HG03342 (cell line): ENCODE data around the gene CD53.
A peak's percentile ranks its signal among the peaks of the same experiment; 100 is the strongest.
"Not testable (repeated sequence)": the region's sequence is repeated elsewhere in the genome, so short reads cannot be mapped to it uniquely, and the experiment has no call there.

Experiments
- ATAC-seq: cut with Tn5 transposase; IDR thresholded peaks from one replicate; pipeline ENCODE4 v1.9.1; 2021; ENCODE audit warnings: mild to moderate bottlenecking, moderate library complexity; ENCODE audit not compliant: unreplicated experiment

CD53 gene, protein sequence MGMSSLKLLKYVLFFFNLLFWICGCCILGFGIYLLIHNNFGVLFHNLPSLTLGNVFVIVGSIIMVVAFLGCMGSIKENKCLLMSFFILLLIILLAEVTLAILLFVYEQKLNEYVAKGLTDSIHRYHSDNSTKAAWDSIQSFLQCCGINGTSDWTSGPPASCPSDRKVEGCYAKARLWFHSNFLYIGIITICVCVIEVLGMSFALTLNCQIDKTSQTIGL

DNA sequence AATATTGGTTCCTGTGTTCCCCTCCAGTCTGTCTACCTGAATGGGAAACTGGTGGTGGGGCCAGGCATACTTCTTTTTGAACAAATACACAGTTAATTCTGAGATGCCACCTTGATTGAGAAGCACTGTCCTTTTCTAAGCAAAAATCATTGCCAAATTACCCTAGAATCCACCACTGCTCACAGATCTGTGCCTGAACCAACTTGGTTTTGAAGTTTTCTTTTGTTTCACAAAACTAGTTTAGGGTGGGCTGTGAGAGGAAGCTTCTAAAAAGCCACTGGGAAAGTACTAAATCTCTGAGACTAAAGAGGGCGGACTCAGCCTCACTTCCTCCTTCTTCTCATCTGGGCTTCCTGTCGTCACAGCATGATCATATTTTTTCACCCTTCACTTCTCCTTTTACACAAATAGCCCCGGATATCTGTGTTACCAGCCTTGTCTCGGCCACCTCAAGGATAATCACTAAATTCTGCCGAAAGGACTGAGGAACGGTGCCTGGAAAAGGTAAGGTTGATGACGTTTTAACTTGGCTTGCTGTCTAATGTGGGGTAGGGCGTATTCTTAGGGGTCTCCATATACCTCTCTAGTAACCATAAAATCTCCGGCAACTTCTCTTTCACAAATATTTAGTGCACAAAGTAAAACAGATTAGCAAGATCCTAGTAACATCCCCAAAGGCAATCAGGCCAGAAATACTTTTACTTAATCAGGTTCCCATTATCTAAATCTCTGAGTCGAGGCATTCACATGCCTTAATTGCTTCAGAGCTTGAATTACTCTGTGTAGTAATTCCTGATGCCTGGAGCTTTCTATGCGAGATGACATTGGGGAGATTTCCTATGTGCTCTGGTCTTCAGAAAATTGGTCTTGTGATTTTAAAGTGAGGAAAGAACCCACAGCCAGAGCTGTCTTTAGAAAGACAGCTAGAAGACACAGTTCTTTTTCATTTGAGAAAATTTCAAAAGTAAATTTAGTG, at the start of gene CD53:
CD53 (plus strand) TSS at position 404 of the 976 bp plus-strand sequence. CDS start 18,261 bp downstream, outside the sequence.
- ATAC-seq = peak; percentile 53

DNA sequence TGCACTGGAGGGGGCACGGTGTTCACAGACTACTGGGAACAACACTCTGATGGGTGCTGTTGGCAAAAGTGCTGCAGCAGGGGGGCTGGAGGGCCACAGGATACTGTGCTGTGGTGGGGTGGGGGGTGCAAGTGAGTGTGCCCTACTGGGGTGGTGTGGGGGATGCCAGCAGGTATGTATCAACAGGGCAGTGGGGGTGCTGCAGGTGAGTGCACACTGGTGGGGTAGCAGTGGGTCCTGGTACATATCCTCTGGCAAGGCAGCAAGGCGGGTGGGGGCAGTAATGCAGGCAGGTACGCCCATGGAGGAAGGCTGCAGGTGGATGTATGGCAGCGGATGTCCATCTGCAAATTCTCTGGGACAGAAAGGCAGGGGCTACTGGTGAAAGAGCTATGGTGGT, 48.8 kb upstream of the CD53 start:
- no peak for ATAC-seq

DNA sequence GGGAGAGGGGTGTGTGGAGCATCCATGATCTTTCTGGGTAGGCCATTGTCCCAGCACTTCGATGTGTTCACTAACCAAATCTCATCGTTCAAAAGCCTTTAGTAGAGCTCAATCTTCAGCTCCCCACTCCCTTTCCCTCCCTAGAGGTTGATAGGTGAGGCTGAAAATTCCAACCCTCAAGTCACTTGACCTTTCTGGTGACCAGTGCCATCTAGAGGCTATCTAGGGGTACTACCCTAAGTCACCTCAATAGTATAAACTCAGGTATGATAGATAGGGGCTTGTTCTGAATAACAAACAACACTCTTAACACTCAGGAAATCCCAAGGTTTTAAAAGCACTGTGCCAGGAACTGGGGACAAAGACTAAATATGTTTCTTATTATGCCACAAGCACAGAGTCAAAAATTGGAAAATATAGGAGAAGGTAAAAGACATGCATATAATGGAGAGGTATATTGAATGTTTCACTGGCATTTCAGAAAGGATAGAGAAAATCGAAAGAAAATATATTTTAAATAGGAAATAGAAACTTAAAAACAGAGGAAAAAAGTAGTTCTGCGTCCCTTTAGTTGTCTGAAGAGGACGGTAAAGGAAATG, 42.9 kb upstream of the CD53 start:
- ATAC-seq = no peak

DNA sequence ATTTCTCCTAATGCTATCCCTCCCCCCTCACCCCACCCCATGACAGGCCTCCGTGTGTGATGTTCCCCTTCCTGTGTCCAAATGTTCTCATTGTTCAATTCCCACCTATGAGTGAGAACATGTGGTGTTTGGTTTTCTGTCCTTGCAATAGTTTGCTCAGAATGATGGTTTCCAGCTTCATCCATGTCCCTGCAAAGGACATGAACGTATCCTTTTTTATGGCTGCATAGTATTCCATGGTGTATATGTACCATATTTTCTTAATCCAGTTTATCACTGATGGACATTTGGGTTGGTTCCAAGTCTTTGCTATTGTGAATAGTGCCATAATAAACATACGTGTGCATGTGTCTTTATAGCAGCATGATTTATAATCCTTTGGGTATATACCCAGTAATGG, 39.2 kb upstream of the CD53 start:
- not testable (repeated sequence) for ATAC-seq

DNA sequence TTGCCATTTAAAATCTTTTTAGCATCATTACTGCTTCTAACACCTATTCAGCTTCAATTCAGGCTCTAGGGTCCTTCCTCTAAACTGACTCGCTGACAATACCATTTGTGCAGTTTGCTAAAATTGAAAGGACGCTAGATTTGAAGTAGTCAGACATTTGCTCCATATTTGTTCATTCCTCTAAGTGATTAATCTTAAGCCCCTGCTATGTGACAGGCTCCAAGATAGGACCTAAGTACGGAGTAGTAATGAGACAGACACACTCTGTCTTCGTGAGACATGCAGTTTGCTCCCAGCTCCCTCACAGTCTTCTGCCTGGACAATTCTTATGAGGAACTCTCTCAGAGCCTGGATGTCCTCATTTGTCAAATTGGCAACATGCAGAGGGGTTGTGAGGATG, 26.1 kb upstream of the CD53 start:
- no peak for ATAC-seq

DNA sequence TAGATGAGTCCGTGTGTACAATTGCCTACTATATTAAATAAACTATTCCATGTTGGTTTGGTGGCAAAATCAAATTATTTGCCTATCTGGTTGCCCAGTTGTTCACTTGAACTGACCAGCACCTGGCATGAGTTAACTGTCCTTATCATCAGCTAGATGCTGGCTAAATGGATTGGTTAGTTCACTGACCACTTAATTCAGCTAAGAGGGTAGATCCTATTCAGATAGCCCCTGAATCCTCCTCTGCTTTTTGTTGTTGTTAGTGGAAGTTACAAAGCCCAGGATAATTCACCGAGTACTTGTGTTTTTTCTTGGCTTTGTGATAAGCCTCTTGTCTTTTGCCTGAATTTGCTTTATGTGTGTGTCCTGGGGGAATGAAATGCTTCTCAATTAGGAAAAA, 22.8 kb upstream of the CD53 start:
- no peak for ATAC-seq

DNA sequence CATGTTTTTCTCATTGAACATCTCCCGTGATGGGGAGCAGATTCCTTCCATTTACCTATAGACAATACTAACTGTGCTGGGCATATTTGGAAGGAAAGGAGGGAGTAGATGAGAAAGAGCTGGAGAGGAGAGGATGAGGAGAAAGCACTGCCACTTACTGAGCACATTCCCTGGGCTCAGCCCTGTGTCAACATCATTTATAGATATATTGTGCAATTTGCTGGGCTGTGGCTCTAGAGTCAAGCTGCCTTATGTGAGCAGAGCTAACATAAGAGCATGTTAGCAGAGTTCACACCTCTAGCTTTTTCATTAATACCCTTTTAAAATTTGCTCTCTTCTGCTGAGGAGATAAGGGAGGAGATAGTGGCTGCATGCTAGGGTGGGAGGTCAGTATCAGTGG, 22.3 kb upstream of the CD53 start:
- no peak for ATAC-seq

DNA sequence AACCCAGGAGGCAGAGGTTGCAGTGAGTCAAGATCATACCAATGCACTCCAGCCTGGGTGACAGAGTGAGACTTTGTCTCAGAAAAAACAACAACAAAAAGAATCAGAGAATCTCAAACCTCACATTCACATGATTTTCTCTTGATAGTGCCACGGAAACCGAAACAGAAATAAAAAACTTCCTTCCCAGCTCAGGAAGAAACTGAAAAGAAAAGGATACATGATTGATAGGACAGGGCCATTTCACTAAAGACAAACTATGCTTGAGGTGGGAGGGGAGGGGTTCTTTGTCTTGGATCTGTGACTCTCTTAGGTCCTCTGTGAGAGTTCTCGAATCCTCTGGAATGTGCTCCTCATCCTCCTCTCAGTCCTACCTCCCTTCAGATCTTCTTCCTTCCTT, 19.8 kb upstream of the CD53 start:
- ATAC-seq = no peak

DNA sequence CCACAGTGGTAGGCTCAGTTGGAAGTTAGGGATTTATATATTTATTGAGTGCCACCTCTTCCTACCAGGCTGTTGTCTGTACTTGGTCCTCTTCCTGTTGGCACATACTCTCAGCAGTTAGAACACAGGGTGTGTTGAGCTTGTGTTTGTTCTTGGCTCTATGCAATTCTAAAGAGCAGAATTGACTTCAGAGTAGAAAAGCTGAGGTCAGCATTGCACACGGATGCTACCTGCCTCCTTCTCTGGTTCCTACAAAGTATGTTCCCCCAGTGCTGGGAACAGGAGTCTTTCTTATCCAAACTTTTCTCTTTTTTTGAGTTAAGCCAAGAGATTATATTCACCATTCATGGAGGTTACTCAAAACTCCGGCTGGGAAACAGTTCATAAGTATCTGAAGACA, 16.5 kb upstream of the CD53 start:
- ATAC-seq = no peak

DNA sequence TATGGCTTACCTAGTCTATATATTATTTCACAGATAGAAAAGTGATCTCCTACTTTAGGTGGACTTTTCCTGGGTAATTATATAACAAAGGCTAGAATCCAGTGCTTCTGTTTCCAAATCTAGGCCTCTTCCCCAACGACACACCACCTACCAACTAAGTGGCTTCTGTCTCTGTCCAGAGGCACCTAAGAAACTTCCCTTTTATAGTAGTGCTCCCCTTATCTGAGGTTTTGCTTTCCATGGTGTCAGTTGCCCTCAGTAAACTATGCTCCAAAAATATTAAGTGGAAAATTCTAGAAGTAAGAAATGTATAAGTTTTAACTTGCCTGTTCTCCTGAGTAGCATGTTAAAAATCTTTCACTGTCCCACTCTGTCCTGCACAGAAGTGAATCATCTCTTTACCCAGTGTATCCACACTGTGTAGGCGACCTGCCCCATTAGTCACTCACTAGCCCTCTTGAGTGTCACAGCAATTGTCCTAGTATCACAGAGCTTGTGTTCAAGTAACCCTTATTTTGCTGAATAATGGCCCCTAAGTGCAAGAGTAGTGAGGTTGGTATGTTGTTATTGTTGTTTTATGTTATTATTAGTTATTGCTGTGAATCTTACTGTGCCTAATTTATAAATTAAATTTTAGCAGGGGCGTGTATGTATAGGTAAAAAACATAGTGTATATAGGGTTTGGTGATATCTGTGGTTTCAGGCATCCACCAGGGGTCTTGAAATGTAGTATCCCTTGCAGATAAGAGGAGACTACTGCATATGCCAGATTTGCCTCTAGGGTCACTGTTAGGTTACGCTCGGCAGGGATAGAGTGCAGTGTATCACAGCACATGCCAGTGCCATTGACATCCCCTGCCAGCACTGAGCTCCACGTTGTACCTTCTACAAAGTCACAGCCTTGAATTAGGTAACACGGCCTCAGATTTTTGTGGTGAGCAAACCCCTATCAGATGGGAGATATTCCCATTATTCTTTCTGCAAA, 14.7 kb upstream of the CD53 start:
- ATAC-seq = no peak

DNA sequence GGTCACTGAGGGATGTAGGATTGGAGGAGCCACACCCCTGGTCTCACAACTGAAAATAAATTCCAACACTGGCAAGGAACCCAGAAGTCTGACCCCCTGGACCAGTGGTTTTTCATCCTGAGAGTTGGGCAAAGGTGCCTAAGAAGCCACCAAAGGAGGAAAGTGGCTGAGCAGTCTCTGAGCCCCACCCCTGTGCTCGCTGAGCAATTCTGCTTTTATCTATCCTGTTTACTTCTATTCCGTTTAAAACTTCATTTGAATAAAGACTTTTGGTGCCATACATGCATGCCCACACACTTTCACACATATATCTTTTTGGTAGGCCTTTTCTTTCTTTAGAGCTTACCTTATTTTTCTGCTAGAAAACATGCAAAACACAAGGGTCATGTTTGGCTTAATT, 13.9 kb upstream of the CD53 start:
- no peak for ATAC-seq

DNA sequence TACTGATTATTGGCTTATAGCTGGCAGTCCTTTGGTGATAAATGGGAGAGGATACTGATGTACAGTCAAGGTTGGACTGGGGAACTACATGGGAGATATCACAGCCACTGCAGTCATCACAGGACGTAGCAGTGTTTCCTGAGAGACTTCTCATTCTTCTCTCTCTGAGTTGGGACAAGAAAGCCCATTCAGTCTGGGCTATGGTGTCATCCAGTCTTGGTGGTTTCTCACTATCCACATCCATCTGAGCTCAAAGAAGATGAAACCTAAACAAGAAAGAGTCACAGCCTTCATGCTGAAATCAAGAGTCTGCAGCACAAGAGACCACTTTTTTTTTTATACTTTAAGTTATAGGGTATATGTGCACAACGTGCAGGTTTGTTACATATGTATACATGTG, 12.8 kb upstream of the CD53 start:
- no peak for ATAC-seq

DNA sequence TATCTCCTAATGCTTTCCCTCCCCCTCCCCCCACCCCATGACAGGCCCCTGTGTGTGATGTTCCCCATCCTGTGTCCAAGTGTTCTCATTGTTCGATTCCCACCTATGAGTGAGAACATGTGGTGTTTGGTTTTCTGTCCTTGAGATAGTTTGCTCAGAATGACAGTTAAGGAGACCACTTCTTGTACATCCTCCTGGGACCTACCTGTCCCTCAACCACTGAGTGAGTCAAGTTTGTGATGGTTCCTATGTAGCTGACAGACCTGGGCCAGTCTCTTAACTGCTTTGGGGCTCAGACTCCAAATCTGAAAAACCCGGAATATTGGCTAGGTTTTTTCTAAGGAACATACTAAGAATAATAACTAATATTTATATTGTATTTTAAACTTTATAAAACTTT, 12.3 kb upstream of the CD53 start:
- not testable (repeated sequence) for ATAC-seq

DNA sequence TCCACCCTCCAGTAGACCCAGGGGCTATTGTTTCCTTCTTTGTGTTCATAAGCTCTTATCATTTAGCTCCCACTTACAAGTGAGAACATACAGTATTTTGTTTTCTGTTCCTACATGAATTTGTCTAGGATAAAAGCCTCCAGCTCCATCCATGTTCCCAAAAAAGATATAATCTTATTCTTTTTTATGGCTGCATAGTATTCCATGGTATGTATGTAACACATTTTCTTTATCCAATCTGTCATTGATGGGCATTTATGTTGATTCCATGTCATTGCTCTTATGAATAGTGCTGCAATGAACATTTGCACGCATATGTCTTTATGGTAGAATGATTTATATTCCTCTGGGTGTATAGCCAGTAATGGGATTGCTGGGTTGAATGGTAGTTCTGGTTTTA, 11.0 kb upstream of the CD53 start:
- not testable (repeated sequence) for ATAC-seq

DNA sequence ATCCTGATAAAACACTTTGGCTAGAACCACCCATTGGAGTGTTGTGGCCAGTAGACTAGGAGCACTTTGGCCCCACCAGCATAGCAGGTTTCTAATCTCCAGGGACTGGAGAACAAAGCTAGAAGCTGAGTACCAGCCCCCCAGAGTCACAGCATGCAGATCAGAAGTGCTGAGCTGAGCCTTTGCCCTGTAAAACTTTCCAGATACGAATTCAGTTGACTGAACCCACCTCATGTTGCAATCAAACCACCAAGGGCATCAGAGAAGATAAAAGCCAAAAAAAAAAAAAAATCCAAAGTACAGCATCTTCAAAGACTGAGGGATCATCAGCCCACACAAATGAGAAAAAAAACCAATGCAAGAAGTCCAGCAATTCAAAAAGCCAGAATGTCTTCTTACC, 8.7 kb upstream of the CD53 start:
- ATAC-seq = no peak

DNA sequence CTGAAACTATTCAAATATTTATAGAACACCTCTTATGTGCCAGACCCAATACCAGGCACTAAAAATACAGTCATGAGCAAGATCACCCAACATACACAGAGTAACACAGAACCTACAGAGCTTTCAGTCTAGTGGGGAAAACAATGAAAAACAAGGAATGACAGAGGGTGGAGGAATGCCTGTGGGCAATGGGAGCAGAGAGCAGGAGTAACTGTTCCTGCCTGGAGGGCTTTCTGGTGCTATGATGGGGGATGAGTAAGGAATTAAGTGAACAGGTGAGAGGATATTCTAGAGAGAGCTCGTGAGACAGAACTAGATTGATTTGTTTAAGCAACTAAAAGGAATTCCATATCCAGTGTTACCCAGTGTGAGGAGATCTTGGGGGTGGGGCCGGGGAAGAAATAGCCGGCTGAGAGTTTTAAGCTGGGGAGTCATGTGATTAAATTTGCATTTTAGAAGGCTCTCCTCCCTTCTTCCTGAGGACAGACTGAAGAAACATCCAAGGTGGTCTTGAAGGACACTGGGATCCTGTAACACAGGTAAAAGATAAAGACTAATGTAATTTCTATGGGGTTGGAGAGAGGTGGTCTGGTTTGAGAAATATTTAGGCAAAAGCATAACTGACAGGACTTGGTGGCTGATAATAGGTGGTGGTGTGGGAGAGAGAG, 2.1 kb upstream of the CD53 start:
- ATAC-seq = no peak

DNA sequence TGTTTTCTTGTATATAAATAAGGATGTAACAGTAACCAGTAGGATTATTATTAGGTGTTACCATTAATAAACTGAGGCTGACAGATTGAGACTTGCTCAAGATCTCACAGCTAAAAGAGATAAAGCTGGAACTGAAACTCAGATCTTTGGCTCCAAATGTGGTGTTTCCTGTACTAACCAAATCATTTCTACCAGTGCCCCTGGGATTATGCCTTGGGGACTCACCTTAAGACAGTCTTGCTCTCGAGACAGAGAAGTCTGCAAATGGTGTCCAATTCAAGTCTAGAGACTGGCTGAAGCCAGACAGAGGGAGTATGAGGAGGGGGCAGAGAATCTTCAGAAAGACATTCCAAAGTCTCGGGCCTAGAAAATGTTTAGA, 593 bp upstream of the CD53 start:
- ATAC-seq = peak; percentile 49

DNA sequence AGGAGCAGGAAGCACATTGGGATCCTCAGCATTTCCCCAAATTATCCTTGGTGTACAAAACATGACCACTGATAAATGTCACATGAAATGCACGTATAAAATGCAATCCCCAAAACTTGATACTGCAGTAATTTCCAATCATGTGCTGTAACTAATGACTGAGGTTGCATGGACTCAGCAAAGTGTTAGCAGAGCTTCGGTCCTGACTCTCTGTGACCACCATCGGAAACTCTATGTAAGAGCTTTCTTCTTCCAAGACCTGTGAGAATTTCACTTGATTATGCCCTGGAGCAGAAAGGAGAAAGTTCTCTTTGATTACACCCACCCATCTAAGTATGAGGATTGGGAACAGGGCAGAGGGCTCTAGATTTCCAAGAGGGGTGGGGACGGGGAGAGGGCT, 908 bp downstream of the CD53 start:
- no peak for ATAC-seq

DNA sequence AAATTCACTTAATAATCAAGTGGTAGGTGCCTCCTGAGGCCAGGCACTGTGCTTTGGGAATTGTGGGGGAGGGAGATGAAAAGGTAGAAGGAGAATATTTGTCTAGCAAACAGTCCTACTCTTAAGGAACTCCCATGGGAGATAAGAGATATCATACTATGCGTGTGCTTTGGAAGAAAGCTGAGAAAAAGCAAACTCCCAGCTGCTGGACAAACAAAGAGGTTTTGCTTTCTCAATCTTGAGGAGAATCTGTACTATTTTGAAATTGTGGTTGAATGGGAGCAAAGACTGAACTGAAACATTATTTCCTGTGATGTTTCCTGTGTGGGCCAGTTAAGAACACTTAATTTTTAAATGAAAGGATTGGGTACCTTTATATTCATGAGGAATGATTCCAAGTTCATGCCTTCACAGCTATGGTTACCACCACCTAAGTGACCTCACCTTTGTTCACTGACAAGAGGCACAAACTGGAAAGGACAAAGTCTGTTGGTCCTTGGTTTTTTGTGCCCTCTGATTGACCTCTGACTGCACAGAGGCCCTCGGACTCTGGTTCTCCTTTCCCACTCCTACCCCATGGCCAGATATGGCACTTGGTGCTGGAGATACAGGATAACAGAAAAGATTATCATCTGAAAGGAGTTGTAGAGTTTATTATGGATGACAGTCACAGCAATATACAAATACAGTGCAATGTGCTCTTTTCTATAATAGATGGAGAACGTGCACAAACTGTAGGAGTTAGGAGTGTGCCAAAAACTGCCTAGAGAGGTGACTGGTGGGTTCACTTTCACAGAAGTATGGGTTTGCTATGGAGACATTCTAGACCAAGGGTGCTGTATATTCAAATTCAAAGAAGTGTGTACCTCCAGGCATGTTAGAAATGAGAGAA, 1.6 kb downstream of the CD53 start:
- ATAC-seq = no peak
